Measurements from ENCODE around the gene ATP9B. TPM values are rescaled to one million over a fixed set of nuclear protein-coding genes. Genes with fewer than 3 reads are reported as not detected.
A peak's percentile ranks its signal among the peaks of the same experiment; 100 is the strongest.

The ATP9B gene
- total RNA-seq, 1 experiment from 2014 or later, result 15.6 TPM

DNA sequence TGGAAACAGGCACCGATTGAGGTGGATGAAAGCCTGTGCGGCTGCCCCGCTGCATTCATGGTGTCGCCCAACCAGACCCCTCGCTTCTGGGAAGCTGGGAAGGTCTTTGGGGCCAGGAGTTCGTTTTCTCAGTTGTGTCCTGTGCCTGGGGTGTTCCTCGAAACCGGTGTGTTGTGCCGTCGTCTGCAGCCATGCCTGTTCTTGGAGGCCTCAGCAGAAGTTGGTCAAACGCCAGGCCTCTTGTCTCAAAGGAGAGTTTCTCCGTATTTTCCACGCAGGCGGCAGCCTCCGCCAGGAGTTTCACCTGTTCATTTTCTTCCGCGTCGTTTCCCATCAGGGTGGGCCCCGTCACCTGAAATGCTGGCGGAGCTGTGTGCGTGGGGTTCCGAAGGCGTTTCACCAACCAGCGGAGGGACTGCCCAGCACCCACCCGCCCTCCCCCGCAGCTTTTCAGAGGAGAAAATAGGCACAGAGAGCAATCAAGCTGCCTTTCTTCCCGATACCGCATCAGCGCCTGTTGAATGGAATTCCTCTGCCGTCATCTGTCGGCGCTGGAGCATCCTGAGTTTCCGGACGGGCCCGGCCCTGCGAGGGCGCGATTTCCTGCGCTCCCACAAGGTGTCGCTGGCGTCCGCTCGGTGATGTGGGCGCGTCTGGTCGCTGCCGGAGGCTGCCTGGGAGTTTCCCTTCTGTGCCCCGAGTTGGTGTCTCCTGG is 309.5 kb downstream of the ATP9B start:
- Histone ChIP-seq H3K4me2 (ENCODE audit: low read length) (peak overlapping the region; percentile 69), H3K9me3 (ENCODE audit: low read length) (no peaks in the 10 kb centered on the region), H3K9me2 (replicated peaks; ENCODE audit: low read length) (no peaks in the 10 kb centered on the region), H3K36me3 (ENCODE audit: low read depth, low read length) (no peaks in the 10 kb centered on the region), H3K9ac (ENCODE audit: low read length) (no peak overlapping the region), H3K27ac (ENCODE audit: low read length) (no peak overlapping the region), H3K27me3 (ENCODE audit: low read length) (no peaks in the 10 kb centered on the region), H3K4me3 (ENCODE audit: low read length) (0 out of 2 replicates have a peak overlapping the region, but pooled peaks have one; percentile 22), H4K20me1 (ENCODE audit: low read length) (no peaks in the 10 kb centered on the region), H2AFZ (ENCODE audit: low read length) (0 out of 2 replicates have a peak overlapping the region, but pooled peaks have one; percentile 49), H3K4me1 (ENCODE audit: insufficient read depth, low read length) (peaks cover 4% of the 10 kb centered on the region; the same call in 1 of the 2 replicates), H3F3A (ENCODE audit: low read length, unreplicated experiment) (no peaks in the 10 kb centered on the region), H3K79me2 (ENCODE audit: low read length) (no peaks in the 10 kb centered on the region)
- no TSS peak for BruUV-seq (replicated peaks)
- CTCF ChIA-PET, result no interaction called here
- POLR2A ChIA-PET (ENCODE audit: unreplicated experiment), result no interaction called here
- DNase-seq (peak; percentile 76), ATAC-seq (peak; percentile 80)
- TF ChIP-seq, protein P1, sequence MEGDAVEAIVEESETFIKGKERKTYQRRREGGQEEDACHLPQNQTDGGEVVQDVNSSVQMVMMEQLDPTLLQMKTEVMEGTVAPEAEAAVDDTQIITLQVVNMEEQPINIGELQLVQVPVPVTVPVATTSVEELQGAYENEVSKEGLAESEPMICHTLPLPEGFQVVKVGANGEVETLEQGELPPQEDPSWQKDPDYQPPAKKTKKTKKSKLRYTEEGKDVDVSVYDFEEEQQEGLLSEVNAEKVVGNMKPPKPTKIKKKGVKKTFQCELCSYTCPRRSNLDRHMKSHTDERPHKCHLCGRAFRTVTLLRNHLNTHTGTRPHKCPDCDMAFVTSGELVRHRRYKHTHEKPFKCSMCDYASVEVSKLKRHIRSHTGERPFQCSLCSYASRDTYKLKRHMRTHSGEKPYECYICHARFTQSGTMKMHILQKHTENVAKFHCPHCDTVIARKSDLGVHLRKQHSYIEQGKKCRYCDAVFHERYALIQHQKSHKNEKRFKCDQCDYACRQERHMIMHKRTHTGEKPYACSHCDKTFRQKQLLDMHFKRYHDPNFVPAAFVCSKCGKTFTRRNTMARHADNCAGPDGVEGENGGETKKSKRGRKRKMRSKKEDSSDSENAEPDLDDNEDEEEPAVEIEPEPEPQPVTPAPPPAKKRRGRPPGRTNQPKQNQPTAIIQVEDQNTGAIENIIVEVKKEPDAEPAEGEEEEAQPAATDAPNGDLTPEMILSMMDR (conservative IDR thresholded peaks at IDR 0.05; ENCODE audit: low read depth, low read length), result peak; percentile 90
- TF ChIP-seq EZH2phosphoT487 (IDR thresholded peaks at IDR 0.05; ENCODE audit: borderline replicate concordance, low read length), result no peak
- no peak for TF ChIP-seq EZH2 (IDR thresholded peaks at IDR 0.05; ENCODE audit: low read length, unreplicated experiment)
- intact Hi-C loops (cut with micrococcal nuclease), result loop anchor here (1.0 to 2.0 kb wide), 2 partner anchors 150 to 266 kb away; no protein-coding TSS in a partner anchor

DNA sequence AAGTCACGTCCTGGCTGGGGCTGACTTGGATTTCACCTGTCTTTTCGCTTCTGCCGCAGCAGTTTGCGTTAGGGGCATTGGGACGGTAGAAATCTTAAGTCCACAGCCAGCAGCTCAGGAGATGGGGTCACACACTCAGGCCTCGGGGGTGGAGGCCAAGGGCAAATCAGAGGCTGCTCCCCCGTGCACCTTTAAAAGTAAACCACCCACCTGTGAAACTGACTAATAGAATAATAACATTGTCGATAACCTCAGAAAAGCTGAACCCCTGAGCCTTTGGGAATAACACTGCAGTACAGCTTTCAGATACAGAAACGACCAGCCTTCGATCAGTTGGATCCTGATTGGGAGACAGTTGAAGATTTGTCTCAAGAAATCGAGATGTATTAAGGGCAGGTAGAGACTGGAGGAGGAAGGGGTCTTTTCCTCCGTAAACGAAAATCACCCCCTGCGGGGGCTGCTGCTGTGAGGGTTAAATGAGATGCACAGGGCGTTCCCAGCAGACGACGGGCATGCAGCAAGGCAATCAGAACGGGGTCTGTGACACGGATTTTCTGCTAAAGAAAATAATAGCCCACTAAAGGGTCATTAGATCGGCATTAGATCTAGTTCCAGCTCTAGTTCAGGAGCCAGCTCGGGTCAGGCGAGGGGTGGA is 310.2 kb downstream of the ATP9B start:
- POLR2A ChIA-PET (ENCODE audit: unreplicated experiment), result no interaction called here
- intact Hi-C loops (cut with micrococcal nuclease), result loop anchor here (1.0 to 2.0 kb wide), 2 partner anchors 149 to 265 kb away; no protein-coding TSS in a partner anchor

DNA sequence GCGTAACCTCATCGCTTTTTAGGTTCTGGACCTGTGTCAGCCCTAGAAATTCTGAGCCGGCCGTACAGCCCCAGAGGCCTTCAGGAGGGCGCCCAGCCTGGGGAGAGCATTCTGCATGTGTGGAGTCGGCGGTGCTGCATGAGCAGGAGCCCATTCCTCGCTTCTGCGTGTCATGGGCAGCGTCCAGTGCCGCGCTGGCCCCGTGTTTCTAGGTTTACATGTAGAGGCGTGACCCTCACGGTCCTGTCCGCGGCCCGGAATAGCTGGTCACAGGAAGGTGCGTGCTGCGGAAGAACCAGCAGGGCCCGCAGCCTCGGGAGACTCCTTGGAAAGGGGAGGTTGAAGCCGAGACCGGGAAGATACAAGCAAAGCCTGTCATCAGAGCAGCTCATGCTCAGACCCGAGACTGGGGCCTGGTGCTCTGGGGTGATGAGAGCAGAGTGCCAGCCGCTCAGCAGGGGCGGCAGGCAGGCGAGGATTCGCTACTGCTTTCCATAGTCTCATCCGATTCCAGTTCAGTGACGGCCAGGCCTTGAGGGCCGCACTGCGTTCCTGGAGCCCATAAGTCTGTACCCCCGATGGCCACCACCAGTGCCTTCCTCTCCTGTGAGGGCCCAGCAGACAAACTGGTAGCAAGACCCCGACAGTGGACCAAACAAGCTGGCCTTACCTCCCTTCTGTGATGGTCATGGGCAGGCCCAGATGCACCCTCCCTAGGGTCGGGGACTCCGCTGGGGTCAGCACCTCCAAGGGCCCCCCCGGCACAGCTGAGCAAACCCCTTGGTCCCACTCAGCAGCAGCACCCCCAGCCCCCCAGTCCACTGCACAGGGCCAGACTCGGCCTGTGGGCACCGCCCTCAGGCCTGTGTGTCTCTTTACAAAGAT is 311.0 kb downstream of the ATP9B start:
- ChIA-PET CTCF (no interaction called here), POLR2A (ENCODE audit: unreplicated experiment) (no interaction called here)
- no peaks in the 10 kb centered on the region for H3K79me2 ChIP-seq (ENCODE audit: low read length)
- H3K4me2 ChIP-seq (ENCODE audit: low read length), result no peak overlapping the region
- no peaks in the 10 kb centered on the region for H3K36me3 ChIP-seq (ENCODE audit: low read depth, low read length)
- ATAC-seq (no peak), DNase-seq (no peak)
- TF ChIP-seq, protein P1 (conservative IDR thresholded peaks at IDR 0.05; ENCODE audit: low read depth, low read length), result no peak
- TF ChIP-seq EZH2 (IDR thresholded peaks at IDR 0.05; ENCODE audit: low read length, unreplicated experiment) (no peak), EZH2phosphoT487 (IDR thresholded peaks at IDR 0.05; ENCODE audit: borderline replicate concordance, low read length) (no peak)
- H3F3A ChIP-seq (ENCODE audit: low read length, unreplicated experiment), result no peaks in the 10 kb centered on the region
- no peak overlapping the region for H3K4me3 ChIP-seq (ENCODE audit: low read length)
- H3K27ac ChIP-seq (ENCODE audit: low read length), result no peak overlapping the region
- H2AFZ ChIP-seq (ENCODE audit: low read length), result no peak overlapping the region
- H3K9me2 ChIP-seq (replicated peaks; ENCODE audit: low read length), result no peaks in the 10 kb centered on the region
- no peaks in the 10 kb centered on the region for H3K9me3 ChIP-seq (ENCODE audit: low read length)
- H3K9ac ChIP-seq (ENCODE audit: low read length), result no peak overlapping the region
- peaks cover 4% of the 10 kb centered on the region; the same call in 1 of the 2 replicates for H3K4me1 ChIP-seq (ENCODE audit: insufficient read depth, low read length)
- no peaks in the 10 kb centered on the region for H3K27me3 ChIP-seq (ENCODE audit: low read length)
- no peaks in the 10 kb centered on the region for H4K20me1 ChIP-seq (ENCODE audit: low read length)
- intact Hi-C loops (cut with micrococcal nuclease), result loop anchor here (1.0 to 5.0 kb wide), 3 partner anchors 67 to 265 kb away; no protein-coding TSS in a partner anchor
- BruUV-seq (replicated peaks), result no TSS peak

More for the DNA sequence above, 310.2 kb downstream of the ATP9B start:
- no peaks in the 10 kb centered on the region for H3K27me3 ChIP-seq (ENCODE audit: low read length)
- DNase-seq (no peak), ATAC-seq (no peak)
- H3K9me2 ChIP-seq (replicated peaks; ENCODE audit: low read length), result no peaks in the 10 kb centered on the region
- H2AFZ ChIP-seq (ENCODE audit: low read length), result peak overlapping the region; percentile 20; the same call in 1 of the 2 replicates
- no peak overlapping the region for H3K27ac ChIP-seq (ENCODE audit: low read length)
- H3K9ac ChIP-seq (ENCODE audit: low read length), result no peak overlapping the region
- CTCF ChIA-PET, result no interaction called here
- H3K4me1 ChIP-seq (ENCODE audit: insufficient read depth, low read length), result peaks cover 4% of the 10 kb centered on the region; the same call in 1 of the 2 replicates
- TF ChIP-seq EZH2phosphoT487 (IDR thresholded peaks at IDR 0.05; ENCODE audit: borderline replicate concordance, low read length), result no peak
- H3K4me2 ChIP-seq (ENCODE audit: low read length), result peak overlapping the region; percentile 69
- no peaks in the 10 kb centered on the region for H3K36me3 ChIP-seq (ENCODE audit: low read depth, low read length)
- H3F3A ChIP-seq (ENCODE audit: low read length, unreplicated experiment), result no peaks in the 10 kb centered on the region
- no TSS peak for BruUV-seq (replicated peaks)
- H4K20me1 ChIP-seq (ENCODE audit: low read length), result no peaks in the 10 kb centered on the region
- no peaks in the 10 kb centered on the region for H3K79me2 ChIP-seq (ENCODE audit: low read length)
- H3K9me3 ChIP-seq (ENCODE audit: low read length), result no peaks in the 10 kb centered on the region
- H3K4me3 ChIP-seq (ENCODE audit: low read length), result 0 out of 2 replicates have a peak overlapping the region, but pooled peaks have one; percentile 22

Data from PC-3 (cell line).